ENCODE results near the gene IMPACT.

DNA sequence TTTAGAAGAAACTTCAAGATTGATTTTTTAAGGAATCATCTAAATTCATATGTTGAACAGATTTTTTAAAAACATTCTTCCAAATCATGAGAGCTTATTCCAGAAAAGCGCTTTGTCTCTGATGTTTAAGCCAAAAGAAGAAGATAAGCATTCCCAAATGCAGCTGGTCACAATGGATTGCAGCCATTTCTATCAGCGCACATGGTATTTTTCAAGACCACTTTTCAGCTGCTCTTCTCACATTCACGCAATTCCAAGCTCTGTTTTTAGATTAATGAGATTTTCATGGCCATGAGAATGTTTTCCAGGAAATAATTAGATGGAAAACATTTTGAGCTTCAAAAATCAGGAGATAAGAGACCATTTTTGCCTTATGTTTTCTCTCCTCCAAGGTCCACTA, 37.5 kb upstream of the IMPACT start:
- TF ChIP-seq ZNF274 (IDR thresholded peaks at IDR 0.05; ENCODE audit: low read depth, low read length) (no peak), YY1 (IDR thresholded peaks at IDR 0.05; ENCODE audit: insufficient read depth, insufficient read length) (no peak), SUZ12 (IDR thresholded peaks at IDR 0.05; ENCODE audit: extremely low read depth, insufficient read depth, insufficient read length) (no peak)
